HUES6 (cell line): ENCODE results near the gene LBHD1.
A peak's percentile ranks its signal among the peaks of the same experiment; 100 is the strongest.
"Not testable (repeated sequence)": the region's sequence is repeated elsewhere in the genome, so short reads cannot be mapped to it uniquely, and the experiment has no call there.

Experiments used
- H3K27ac ChIP-seq: 2 replicates; pipeline ENCODE4 v1.7.0; 2013; ENCODE audit warnings: low read depth, mild to moderate bottlenecking, low read length, inconsistent platforms
- H3K27me3 ChIP-seq: 2 replicates; pipeline ENCODE4 v1.6.1; 2013; ENCODE audit warnings: low read length; ENCODE audit not compliant: control insufficient read depth, insufficient read depth
- H3K36me3 ChIP-seq: 2 replicates; pipeline ENCODE4 v1.6.1; 2013; ENCODE audit warnings: low read length; ENCODE audit not compliant: control insufficient read depth, insufficient read depth
- H3K4me1 ChIP-seq: 2 replicates; pipeline ENCODE4 v1.6.1; 2013; ENCODE audit warnings: low read length; ENCODE audit not compliant: control insufficient read depth, insufficient read depth
- H3K4me3 ChIP-seq: 2 replicates; pipeline ENCODE4 v1.5.1; 2013; ENCODE audit warnings: low read depth, low read length
- H3K9ac ChIP-seq: one replicate; pipeline ENCODE4 v1.6.1; 2013; ENCODE audit warnings: mild to moderate bottlenecking, low read length
- H3K9me3 ChIP-seq: 2 replicates; pipeline ENCODE4 v1.6.1; 2013; ENCODE audit warnings: low read depth, low read length; ENCODE audit not compliant: control insufficient read depth, insufficient read depth

Gene LBHD1

GRCh38 chr11:62708793-62709192 is 36.7 kb upstream of the LBHD1 start:
- Histone ChIP-seq H3K9ac (peak overlapping the region; percentile 86), H3K4me3 (peak overlapping the region; percentile 85), H3K9me3 (no peaks in the 10 kb centered on the region), H3K27me3 (no peaks in the 10 kb centered on the region), H3K4me1 (peaks cover 22% of the 10 kb centered on the region), H3K27ac (no peak overlapping the region), H3K36me3 (peaks cover 37% of the 10 kb centered on the region)

GRCh38 chr11:62708392-62708791 is 36.3 kb upstream of the LBHD1 start:
- Histone ChIP-seq H3K36me3 (peaks cover 33% of the 10 kb centered on the region), H3K9ac (peak overlapping the region; percentile 86)

GRCh38 chr11:62707277-62707861 is 35.3 kb upstream of the LBHD1 start, which contains the start of the genes BSCL2 and GNG3:
Gene BSCL2 (minus strand): TSS chr11:62707424. CDS start chr11:62707195, 229 bp downstream.
Gene GNG3 (plus strand): TSS chr11:62707676. CDS start chr11:62708296, 620 bp downstream.
- H3K4me3 ChIP-seq = peak within 1 kb of the TSS; percentile 88
- H3K27me3 ChIP-seq = no peaks in the 10 kb centered on the region
- H3K27ac ChIP-seq = peak within 1 kb of the TSS; percentile 29; the same call in 1 of the 2 replicates
- H3K36me3 ChIP-seq = peaks cover 26% of the 10 kb centered on the region
- peak within 1 kb of the TSS; percentile 83 for H3K9ac ChIP-seq
- H3K4me1 ChIP-seq = peaks cover 22% of the 10 kb centered on the region
- no peaks in the 10 kb centered on the region for H3K9me3 ChIP-seq

More at GRCh38 chr11:62708392-62708791, 36.3 kb upstream of the LBHD1 start:
- Histone ChIP-seq H3K4me3 (peak overlapping the region; percentile 85), H3K4me1 (peaks cover 22% of the 10 kb centered on the region), H3K27me3 (no peaks in the 10 kb centered on the region), H3K27ac (no peak overlapping the region), H3K9me3 (no peaks in the 10 kb centered on the region)

- Histone ChIP-seq H3K9ac (peak overlapping the region; percentile 83), H3K4me3 (peak overlapping the region; percentile 88), H3K36me3 (peaks cover 26% of the 10 kb centered on the region), H3K9me3 (no peaks in the 10 kb centered on the region), H3K4me1 (peaks cover 22% of the 10 kb centered on the region), H3K27me3 (no peaks in the 10 kb centered on the region), H3K27ac (peak overlapping the region; percentile 29; the same call in 1 of the 2 replicates)
Measured at GRCh38 chr11:62706850-62707247, 34.8 kb upstream of the LBHD1 start.

GRCh38 chr11:62705880-62706849 is 34.1 kb upstream of the LBHD1 start:
- H3K36me3 ChIP-seq = peaks cover 27% of the 10 kb centered on the region
- H3K27me3 ChIP-seq = no peaks in the 10 kb centered on the region
- H3K27ac ChIP-seq = peak overlapping the region; percentile 62
- H3K9ac ChIP-seq = peak overlapping the region; percentile 83
- H3K9me3 ChIP-seq = no peaks in the 10 kb centered on the region
- H3K4me3 ChIP-seq = peak overlapping the region; percentile 88
- peaks cover 22% of the 10 kb centered on the region for H3K4me1 ChIP-seq

DNA sequence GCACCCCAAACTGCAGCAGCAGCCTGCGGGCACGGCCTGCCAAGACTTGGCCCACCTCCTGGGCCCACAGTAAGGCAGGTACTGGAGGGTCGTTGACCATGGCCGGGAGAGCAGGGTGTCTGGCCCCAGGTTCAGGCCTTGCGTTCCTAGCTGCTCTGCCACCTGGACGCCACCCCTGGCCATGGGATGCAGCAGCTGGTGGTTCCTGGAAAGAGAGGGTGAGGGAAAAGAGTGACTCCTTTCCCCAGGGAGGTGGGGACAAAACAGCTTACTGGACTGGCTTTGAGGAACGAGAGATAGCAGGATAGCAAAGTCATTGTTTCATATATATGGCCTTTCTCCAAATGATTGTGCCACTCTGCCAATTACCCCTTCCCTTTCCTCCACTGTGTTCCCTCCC is 33.3 kb upstream of the LBHD1 start:
- no peak overlapping the region for H3K27ac ChIP-seq
- peak overlapping the region; percentile 76 for H3K9ac ChIP-seq
- peaks cover 20% of the 10 kb centered on the region for H3K4me1 ChIP-seq
- H3K4me3 ChIP-seq = peak overlapping the region; percentile 88
- peaks cover 29% of the 10 kb centered on the region for H3K36me3 ChIP-seq
- H3K9me3 ChIP-seq = no peaks in the 10 kb centered on the region
- H3K27me3 ChIP-seq = no peaks in the 10 kb centered on the region

DNA sequence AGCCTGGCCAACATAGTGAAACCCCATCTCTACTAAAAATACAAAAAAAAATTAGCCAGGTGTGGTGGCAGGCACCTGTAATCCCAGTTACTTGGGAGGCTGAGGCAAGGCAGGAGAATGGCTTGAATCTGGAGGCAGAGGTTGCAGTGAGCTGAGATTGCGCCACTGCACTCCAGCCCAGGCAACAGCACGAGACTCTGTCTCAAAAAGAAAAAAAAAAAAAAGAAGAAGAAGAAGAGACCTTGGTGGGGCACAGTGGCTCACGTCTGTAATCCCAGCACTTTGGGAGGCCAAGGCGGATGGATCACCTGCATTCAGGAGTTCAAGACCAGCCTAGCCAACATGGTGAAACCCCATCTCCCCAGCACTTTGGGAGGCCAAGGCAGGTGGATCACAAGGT is 31.9 kb upstream of the LBHD1 start:
- not testable (repeated sequence) for H3K9ac ChIP-seq, H3K27ac ChIP-seq, H3K9me3 ChIP-seq, H3K27me3 ChIP-seq, H3K4me3 ChIP-seq
- H3K36me3 ChIP-seq = peaks cover 29% of the 10 kb centered on the region
- H3K4me1 ChIP-seq = peaks cover 15% of the 10 kb centered on the region

DNA sequence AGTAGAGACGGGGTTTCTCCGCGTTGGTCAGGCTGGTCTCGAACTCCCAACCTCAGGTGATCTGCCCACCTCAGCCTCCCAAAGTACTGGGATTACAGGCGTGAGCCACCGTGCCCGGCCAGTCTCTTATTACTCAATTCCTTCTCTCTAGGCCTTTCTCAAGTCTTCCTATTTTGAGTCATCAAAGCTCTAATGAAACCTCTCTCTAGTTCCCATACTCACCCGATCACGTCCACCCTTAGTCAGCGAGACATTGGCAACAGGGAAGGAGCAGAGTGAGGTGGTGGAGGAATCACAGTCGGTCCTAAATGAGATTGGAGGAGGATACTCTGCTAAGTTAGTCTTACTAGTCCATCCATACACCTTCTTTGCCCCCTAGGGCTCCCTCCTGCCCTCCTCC is 30.2 kb upstream of the LBHD1 start:
- no peak overlapping the region for H3K9ac ChIP-seq
- peaks cover 6% of the 10 kb centered on the region; the same call in 1 of the 2 replicates for H3K4me1 ChIP-seq
- no peak overlapping the region for H3K27ac ChIP-seq
- H3K27me3 ChIP-seq = no peaks in the 10 kb centered on the region
- H3K9me3 ChIP-seq = no peaks in the 10 kb centered on the region
- no peak overlapping the region for H3K4me3 ChIP-seq
- H3K36me3 ChIP-seq = peaks cover 29% of the 10 kb centered on the region

DNA sequence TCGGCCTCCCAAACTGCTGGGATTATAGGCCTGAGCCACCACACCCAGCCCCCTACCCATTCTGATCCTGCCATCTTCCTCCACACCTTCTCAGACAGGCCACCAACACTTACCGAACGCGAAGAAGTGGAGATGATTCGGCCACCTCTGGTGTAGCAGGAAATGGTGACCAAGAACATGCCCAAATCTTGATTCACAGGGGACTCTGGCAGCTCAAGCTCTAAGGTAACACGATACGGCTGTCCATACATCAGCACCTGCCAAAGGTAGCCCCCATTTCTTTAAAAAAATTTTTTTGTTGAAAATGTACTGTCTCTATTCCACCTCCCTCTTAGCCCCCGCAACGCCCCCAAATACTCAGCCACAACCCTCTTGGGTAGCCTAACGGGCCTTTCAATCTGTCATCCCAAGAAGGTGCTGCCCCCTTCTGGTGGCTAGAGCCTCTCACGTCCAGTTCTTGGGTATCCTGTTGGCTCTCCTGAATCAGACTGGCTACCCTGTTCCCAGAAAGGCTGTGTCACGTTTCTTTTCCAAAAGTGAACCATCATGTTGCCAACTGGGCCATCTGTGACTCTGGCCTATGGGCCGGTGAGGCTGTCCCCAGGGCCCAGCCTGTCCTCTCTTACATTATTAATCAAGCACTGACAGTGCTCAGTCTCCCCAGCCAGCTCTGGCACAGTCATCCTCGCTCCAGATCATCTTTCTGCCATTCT is 22.5 kb upstream of the LBHD1 start:
- Histone ChIP-seq H3K4me1 (peaks cover 4% of the 10 kb centered on the region; the same call in 1 of the 2 replicates), H3K27me3 (no peaks in the 10 kb centered on the region), H3K9me3 (no peaks in the 10 kb centered on the region), H3K27ac (no peak overlapping the region), H3K9ac (no peak overlapping the region), H3K4me3 (no peak overlapping the region), H3K36me3 (peaks cover 49% of the 10 kb centered on the region)

- not testable (repeated sequence) for H3K27me3 ChIP-seq, H3K27ac ChIP-seq, H3K9me3 ChIP-seq, H3K4me3 ChIP-seq, H3K9ac ChIP-seq, H3K4me1 ChIP-seq
- peaks cover 50% of the 10 kb centered on the region for H3K36me3 ChIP-seq
Measured at GRCh38 chr11:62693624-62694023, 21.6 kb upstream of the LBHD1 start.
